WTC11 (cell line): ENCODE data around the gene PPIB.

Experiments used
- CTCF ChIP-seq: fragments of 200-600 bp; IDR thresholded peaks from 2 replicates; pipeline ENCODE4 v1.8.0; 2022; ENCODE audit warnings: antibody characterized with exemption
- ELF4 ChIP-seq: sonication (generic); formaldehyde crosslinking; IDR thresholded peaks from 2 replicates; pipeline ENCODE4 v1.8.1; 2022; ENCODE audit warnings: low read depth, mild to moderate bottlenecking, moderate library complexity, missing genetic modification reagents
- NR2C2 ChIP-seq: sonication (generic); formaldehyde crosslinking; IDR thresholded peaks from 2 replicates; pipeline ENCODE4 v1.8.0; 2022; ENCODE audit warnings: mild to moderate bottlenecking, missing genetic modification reagents
- TEAD4 ChIP-seq: sonication (generic); formaldehyde crosslinking; IDR thresholded peaks from 2 replicates; pipeline ENCODE4 v1.8.0; 2022; ENCODE audit warnings: mild to moderate bottlenecking, missing genetic modification reagents
- ZNF423 ChIP-seq: fragments of 250-450 bp; sonication (Bioruptor Pico); IDR thresholded peaks from 2 replicates; pipeline ENCODE4 v2.1.2; 2022; ENCODE audit warnings: mild to moderate bottlenecking, moderate library complexity
- TF ChIP-seq, protein P1 (sequence below): sonication (generic); formaldehyde crosslinking; IDR thresholded peaks from 2 replicates; pipeline ENCODE4 v1.8.1; 2022; ENCODE audit warnings: low read depth, mild to moderate bottlenecking, moderate library complexity, missing genetic modification reagents, borderline replicate concordance
- TF ChIP-seq, protein P2 (sequence below): sonication (generic); formaldehyde crosslinking; IDR thresholded peaks from 2 replicates; pipeline ENCODE4 v1.8.0; 2022; ENCODE audit warnings: mild to moderate bottlenecking, missing genetic modification reagents

GRCh38 chr15:64122936-64123351 lies 39.9 kb downstream of the PPIB start:
- no peak for TF ChIP-seq TEAD4 (CRISPR knock-in tag)
- TF ChIP-seq ELF4 (CRISPR knock-in tag) = no peak
- TF ChIP-seq NR2C2 (CRISPR knock-in tag) = no peak
- no peak for TF ChIP-seq CTCF
- TF ChIP-seq, protein P1, sequence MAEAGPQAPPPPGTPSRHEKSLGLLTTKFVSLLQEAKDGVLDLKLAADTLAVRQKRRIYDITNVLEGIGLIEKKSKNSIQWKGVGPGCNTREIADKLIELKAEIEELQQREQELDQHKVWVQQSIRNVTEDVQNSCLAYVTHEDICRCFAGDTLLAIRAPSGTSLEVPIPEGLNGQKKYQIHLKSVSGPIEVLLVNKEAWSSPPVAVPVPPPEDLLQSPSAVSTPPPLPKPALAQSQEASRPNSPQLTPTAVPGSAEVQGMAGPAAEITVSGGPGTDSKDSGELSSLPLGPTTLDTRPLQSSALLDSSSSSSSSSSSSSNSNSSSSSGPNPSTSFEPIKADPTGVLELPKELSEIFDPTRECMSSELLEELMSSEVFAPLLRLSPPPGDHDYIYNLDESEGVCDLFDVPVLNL (CRISPR knock-in tag) = no peak
- TF ChIP-seq ZNF423 (CRISPR knock-in tag) = no peak
- TF ChIP-seq, protein P2, sequence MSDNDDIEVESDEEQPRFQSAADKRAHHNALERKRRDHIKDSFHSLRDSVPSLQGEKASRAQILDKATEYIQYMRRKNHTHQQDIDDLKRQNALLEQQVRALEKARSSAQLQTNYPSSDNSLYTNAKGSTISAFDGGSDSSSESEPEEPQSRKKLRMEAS (CRISPR knock-in tag) = no peak
